CD4-positive, alpha-beta T cell treated with Interferon alpha-2 for 1 hour (primary cell): ENCODE measurements around the gene KCNMB2.

Source experiments
- DNase-seq, 2 donors: peaks; one replicate each; pipeline ENCODE4 v3.0.0-alpha.2; 2020 to 2022

Gene KCNMB2

DNA sequence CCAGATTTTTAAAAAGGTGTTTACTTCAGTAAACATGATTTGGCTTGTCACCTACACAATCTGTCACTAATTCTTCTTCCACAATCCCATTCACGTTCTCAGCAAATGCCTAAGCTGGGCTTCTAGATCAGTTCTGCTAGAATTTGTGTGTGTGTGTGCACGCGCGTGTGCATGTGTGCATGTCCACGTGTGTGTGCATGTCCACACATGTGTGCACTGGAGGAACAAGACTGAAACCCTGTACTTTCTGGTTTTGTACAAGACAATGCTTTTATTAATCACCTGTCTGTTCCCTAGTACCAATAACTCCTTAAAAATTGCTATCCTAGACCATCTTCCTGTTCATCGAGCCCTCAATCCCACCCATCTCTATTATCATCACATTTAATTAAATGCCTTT, 229.2 kb downstream of the KCNMB2 start:
- no peak for DNase-seq

DNA sequence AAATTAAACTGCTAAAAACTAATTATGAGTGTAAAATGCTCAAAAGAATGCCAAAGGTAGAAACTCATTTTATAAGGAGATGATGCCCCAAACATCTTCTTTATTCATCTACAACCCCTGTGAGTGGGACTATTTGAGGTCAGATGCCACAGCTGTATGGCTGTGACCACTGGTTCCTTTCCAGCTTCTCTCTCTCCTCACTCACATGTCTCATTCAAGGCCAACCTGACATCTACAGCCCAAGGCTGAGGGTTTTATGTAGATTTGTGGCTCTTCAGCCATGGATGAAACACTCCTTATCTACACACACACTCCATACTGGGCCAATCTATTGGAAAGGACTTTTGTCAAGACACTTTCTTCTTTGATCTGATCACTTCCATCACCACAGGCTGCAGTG, 231.3 kb downstream of the KCNMB2 start:
- no peak for DNase-seq

DNA sequence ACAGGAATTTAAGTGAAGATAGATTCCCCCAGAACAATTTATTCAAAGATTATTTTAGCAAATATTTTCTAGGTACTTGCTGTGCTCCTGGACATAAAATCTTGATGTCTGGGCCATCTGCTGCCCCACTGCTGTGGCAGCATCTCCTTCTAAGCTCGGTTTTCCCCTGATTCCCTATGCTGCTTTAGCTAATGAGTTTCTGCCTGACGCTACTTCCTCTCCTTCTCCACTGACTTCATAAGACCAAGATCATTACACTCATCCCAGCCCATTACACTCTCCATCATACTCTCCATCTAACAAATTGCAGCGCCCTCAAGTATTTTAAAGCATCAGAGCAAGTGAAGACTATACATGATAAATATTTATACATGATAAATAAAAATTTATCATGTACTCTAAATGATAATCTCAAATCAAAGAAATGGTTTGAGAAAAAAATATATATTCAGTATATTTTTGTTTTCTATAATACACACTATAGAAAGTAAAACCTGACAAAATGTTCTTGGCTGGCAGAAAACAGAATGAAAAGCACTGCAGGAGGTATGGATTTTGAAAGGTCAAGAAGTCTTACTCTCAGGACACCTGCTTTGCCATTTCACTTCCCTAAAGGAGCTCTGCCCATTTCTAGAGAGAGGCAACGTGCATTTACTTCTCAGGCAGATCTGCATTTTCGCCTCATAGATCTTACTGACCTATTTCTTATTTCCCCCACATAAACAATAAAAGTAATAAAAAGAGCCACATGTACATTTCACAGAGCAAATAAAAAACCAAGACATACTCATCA, 232.0 kb downstream of the KCNMB2 start:
- no peak for DNase-seq

DNA sequence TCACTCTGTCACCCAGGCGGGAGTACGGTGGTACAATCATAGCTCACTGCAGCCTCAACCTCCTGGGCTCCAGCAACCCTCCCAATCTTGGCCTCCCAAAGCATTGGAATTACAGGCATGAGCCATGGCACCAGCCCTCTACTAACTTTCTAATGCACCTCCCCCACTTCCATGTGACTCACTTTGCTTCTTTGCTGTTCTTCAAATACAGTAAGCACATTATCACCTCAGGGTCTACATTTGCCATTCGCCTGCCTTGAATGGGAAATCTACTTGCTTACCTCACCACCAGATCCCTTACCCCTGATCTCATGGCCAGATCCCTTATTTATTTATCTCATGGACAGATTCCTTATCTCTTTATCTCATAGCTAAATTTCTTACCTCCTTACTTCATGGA, 235.3 kb downstream of the KCNMB2 start:
- DNase-seq, result no peak

DNA sequence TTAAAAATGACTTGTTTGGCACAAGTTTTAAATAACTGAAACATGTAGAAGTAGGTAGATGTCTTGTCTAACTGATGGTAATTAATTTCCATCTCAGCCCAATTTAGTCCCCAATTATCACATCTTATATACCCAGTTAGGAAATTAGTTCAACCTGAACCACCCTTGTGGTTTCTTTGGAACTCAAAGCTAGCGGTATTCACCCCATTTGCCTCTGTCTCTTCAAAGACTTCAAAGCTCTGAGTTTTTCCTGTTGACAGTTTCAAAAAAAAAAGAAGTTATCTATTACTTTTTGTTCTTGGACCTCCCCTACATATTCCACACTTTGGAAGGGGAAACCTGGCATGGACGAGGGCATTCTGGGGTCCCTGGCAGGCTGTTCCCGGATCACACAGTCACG, 236.5 kb downstream of the KCNMB2 start:
- DNase-seq, result no peak

- no peak for DNase-seq
Observed at GRCh38 chr3:178773358-178773757, 237.1 kb downstream of the KCNMB2 start.

DNA sequence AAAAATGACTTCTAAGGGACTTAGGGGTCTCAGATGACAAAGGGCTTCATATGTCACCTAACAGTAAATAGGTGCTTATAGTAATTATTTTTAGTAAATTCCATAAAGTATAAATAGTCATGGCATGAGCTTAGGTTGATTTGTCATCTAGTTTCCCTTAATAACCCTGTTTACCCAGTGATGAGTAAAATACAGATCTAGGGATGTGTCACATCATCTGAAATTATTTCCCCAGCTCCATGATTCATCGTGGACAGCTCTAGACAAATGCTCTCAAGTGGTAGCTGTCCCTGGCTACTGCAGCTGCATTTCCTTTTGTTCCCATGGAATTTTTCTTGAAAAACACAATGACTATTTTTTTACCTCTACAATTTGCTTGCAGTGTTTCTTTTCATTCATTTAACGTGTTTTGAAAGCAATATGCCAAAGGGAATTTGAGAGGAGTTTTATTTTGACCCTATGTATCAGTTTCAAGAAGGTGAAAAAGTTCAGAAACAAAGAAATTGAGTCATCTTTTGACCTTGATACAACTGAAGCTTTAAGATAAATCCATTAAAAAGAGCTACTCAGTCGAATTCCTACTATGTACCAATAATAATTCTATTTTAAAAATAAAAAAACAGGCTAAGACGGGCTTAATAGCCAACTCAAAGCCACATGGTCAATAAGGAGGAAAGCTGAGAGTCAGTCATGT, 241.6 kb downstream of the KCNMB2 start:
- DNase-seq, result no peak

DNA sequence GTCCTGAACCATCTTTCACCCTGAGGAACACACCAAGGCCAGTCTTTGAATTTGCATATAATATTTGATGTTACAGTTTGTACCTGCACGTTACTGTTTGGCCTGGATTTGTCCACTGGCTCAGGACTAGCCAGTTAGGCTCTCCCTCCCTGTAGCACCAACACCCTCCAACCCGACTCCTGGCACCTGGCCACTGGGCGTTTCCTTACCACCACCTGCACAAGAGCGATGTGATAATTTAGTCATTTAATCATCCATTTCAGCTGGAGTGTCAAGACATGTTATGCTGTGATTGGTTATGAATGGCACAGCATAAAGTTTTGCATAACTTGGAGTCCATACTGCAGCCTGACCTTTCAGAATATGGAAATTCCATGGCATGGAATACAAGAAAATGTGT, 242.4 kb downstream of the KCNMB2 start:
- no peak for DNase-seq

DNA sequence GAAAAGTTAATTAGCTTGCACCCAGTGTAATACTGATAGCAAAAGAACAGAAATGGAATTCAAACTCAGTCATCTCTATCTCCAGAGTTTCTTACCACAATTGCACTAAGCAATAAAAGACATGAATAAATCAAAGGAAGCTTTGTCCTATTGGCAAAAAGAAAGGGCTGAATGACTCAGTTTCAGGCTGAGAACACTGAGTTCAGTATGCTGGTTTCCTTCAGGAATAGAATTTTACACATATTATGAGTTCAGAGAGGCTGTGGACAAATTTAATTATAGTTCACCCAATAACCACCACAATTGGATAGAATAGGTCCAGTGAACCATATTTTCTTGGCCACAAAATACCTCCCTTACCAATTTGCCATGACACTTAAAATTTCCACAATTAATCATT, 249.7 kb downstream of the KCNMB2 start:
- no peak for DNase-seq

- DNase-seq, result no peak
Observed at GRCh38 chr3:178787960-178788359, 251.7 kb downstream of the KCNMB2 start.

DNA sequence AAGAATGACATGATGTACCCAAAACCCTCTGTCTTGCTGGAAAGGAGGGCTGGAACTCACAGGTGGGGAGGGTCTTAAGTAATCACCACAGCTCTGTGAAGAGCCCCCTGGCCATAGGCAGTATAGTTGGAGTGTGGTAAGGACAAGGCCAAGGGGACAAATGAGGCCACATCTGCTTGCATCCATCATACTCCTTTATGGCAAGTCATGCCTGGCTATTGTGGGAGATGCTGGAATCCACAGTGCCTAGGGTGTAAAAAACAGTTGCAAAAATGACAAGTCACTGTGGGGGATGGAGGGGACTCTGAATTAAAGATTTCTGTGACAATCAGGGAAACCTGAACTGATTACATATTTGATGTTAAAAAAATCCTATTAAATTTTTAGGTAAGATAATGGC, 258.5 kb downstream of the KCNMB2 start:
- no peak for DNase-seq

- no peak for DNase-seq
Observed at GRCh38 chr3:178795349-178795748, 259.1 kb downstream of the KCNMB2 start.

GRCh38 chr3:178802259-178802658, 266.0 kb downstream of the KCNMB2 start:
- DNase-seq, result no peak

DNA sequence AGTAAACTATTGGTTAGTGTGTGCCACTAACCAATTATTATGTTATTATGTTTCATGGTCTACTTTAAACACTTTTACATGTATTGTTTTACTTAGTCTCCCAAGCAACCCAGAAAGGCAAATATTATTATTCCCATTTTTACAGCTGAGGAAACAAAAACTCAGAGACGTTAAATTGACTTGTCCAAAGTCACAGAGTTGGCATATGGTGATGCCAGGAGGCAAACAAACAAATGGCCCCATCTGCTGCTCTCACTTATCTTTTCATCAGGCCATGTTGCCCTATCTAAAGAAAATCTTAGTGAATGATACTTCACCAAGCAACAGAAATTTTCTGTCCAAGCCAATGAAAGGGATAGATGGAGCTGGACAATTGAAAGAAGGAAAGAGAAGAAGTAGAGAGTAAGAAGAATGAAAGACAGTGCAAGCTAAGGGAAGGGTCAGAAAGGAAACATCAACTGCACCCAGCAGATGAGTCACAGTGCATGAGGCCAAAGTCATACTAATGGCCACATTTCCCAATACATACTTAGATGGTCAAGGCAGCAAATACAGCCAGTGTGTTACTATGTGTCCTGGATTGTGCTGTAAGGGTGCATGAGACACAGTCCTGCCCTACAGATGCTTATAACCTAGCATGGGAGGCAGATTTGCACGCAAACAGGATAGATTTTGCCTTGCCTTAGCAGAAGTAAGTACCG, 266.9 kb downstream of the KCNMB2 start:
- DNase-seq, result no peak

DNA sequence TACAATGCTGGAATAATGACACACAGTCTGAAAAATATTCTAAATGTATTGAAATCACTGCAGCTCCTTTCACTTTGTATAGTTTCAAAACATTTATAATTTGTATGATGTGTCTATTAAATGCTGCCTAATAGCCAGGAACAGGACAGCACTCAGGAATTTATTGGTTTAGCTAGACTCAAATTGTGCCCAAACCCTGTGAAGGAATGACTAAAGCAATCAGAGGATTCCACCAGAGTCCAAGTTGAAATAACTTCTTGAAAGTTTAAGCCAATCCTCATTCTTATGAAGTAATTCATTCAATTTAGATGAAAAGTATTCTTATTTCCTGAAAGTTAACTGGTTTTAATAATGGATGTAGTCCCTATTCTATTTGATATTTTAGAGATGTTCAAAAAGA, 268.4 kb downstream of the KCNMB2 start:
- no peak for DNase-seq

GRCh38 chr3:178805741-178806140, 269.5 kb downstream of the KCNMB2 start:
- no peak for DNase-seq

DNA sequence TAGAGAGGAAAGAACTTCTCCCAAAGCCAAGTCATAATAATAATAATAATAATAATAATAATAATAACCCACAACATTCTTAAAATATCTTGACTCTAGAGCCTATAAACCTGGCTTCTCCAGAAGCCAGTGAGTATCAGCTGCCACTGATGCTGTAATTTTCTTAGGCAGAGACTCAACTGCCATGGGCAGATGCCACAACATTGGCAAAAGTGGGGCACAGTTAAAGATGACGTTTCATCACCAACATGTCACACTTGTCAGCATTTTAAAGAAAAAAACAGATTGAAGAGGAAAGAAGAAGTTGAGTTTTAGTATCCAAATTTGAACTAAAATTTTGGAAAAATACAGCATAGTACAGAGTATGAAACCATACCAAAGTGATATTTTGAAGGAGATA, 270.4 kb downstream of the KCNMB2 start:
- DNase-seq, result no peak

DNA sequence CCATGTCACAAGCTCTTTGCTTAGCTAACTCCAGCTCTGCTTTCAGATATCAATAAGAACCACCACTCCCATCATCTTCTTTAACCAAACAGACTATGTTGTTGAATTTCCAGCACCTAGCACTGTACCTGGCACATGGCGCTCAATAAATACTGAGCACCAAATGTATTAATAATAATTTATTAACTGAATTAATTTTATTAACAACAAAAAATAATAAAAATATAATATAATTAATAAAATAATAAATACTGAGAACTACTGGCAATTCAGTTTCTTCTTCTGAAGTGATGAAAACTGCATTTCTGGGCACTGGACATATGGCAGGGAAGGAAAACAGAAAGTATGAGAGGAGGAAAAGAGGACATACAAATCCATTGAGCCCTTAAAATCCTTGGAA, 271.5 kb downstream of the KCNMB2 start:
- DNase-seq, result no peak

DNA sequence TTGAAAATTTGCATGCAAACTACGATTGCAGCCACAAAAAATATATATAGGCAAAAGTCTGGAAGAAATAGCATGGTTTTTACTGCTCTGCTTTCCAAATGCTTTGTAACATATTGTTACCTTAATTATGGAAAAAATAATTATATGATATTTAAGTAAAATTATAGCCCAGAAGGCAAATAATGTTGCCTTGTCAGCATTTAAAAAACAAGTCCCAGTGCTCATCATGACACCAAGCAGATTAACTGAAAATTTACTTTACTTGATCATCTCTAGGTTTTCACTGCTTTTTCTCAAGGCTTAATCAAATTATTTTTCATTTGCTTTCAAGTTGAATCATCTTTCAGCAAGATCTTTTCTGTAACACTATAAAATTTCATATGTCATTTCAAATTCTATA, 272.5 kb downstream of the KCNMB2 start:
- no peak for DNase-seq

GRCh38 chr3:178810181-178810580, 273.9 kb downstream of the KCNMB2 start:
- DNase-seq, result no peak

GRCh38 chr3:178822722-178823121, 286.5 kb downstream of the KCNMB2 start:
- no peak for DNase-seq

- no peak for DNase-seq
Observed at GRCh38 chr3:178823150-178823549, 286.9 kb downstream of the KCNMB2 start.

DNA sequence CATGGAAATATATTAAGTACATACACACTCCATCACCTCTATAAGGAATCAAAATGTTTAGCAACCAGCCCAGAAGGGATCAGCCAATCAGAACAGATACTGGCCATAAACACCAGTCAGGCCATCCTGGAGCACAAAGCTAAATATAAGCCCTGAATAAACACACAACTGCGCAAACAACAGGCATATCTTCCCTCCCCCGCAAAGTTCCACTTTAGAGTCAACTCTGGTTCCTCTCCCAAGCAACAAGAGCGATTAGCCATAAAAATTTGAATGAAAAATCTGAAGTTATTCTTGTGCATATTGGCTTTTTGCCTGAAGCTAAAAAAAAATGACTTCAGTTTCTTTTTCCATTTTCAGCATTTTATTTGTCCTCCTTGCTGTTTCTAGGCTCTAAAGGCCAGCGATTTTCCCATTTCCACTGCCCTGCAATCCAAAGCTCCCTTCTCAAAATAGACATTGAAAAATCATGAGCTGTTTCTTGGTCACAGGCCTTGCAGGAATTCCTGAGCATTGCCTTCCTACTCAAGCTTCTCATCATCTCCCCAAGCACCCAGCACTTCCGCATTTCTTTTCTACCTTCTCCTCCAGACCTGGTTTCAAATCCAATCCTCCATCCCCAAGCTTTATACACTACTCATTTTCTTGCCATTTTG, 287.5 kb downstream of the KCNMB2 start:
- DNase-seq, result no peak
